K562 (cell line): ENCODE results near the gene CD300C. TPM values are rescaled to one million over a fixed set of nuclear protein-coding genes. Genes with fewer than 3 reads are reported as not detected.

ENCODE experiments used
- ATAC-seq: fragments of 200-7000 bp; cut with Tn5 transposase; 3 replicates; pipeline ENCODE4 v1.9.1; 2020; ENCODE audit warnings: moderate library complexity
- BruUV-seq: library from RNA; stranded (reverse); fragments of 400-500 nt; replicated peaks from 2 replicates; lab custom pipeline; 2021; lab: Mats Ljungman, UMichigan
- CTCF ChIA-PET: fragments of 300-600 bp; formaldehyde crosslinking; extraction: SDS; loops from one replicate; lab custom pipeline; 2021; ENCODE audit warnings: low intra/inter-chr PET ratio; lab: Yijun Ruan, JAX
- POLR2A ChIA-PET: fragments of 300-600, 350-650 bp; sonication (Branson Sonifier 250); formaldehyde crosslinking; extraction: SDS; loops from one replicate; lab custom pipeline; 2021; ENCODE audit warnings: antibody characterized with exemption, inconsistent platforms; lab: Yijun Ruan, JAX
- DNase-seq, 4 experiments: peaks; one replicate each; pipeline versions ENCODE4 v3.0.0 to v3.0.0-alpha.2; 2011 to 2018; ENCODE audit warnings: low spot score in 3 of 4, mixed read lengths in 3 of 4; ENCODE audit errors: extremely low read depth in 1 of 4
- FAIRE-seq: peaks from 2 replicates; lab custom pipeline; 2011; peaks lifted over from hg19 to GRCh38; lab: Jason Lieb, UNC
- H2AFZ ChIP-seq: 2 replicates; pipeline ENCODE4 v1.6.0; 2011; ENCODE audit warnings: low read depth, low read length, control low read depth, inconsistent platforms
- H3K27ac ChIP-seq: fragments of 200-600 bp; 3 replicates; pipeline ENCODE4 v1.8.0; 2011; ENCODE audit warnings: low read depth, mild to moderate bottlenecking, control low read depth, inconsistent platforms, low read length, moderate library complexity, mixed read lengths; ENCODE audit errors: extremely low read depth
- H3K27me3 ChIP-seq, 2 experiments: fragments of 300-600 bp in 1 of 2; 2 replicates in 1 of 2; 3 replicates in 1 of 2; pipeline versions ENCODE4 v1.6.0 to v1.8.0; 2011; ENCODE audit warnings: inconsistent platforms in 2 of 2, low read length in 2 of 2, mild to moderate bottlenecking in 1 of 2, mixed read lengths in 1 of 2, moderate library complexity in 1 of 2; ENCODE audit not compliant: control insufficient read depth in 2 of 2, insufficient read depth in 2 of 2
- H3K36me3 ChIP-seq: fragments of 300-600 bp; 3 replicates; pipeline ENCODE4 v1.8.0; 2011; ENCODE audit warnings: mild to moderate bottlenecking, low read length, inconsistent platforms; ENCODE audit not compliant: control insufficient read depth, insufficient read depth
- H3K4me1 ChIP-seq, 2 experiments: fragments of 200-600 bp in 1 of 2; replicated peaks in 1 of 2; 2 replicates in 1 of 2; 3 replicates in 1 of 2; pipeline versions ENCODE4 v1.5.1 to v1.8.0; 2011; ENCODE audit warnings: inconsistent platforms in 2 of 2, low read length in 2 of 2, mild to moderate bottlenecking in 1 of 2, mixed read lengths in 1 of 2, moderate library complexity in 1 of 2; ENCODE audit not compliant: control insufficient read depth in 2 of 2, insufficient read depth in 2 of 2
- H3K4me2 ChIP-seq: 2 replicates; pipeline ENCODE4 v1.6.1; 2011; ENCODE audit warnings: low read length, control low read depth, inconsistent platforms, mixed read lengths; ENCODE audit not compliant: insufficient read depth
- H3K4me3 ChIP-seq: fragments of 200-600 bp; sonication (generic), shearing (Covaris generic); 2 replicates; pipeline ENCODE4 v1.5.1; 2016; ENCODE audit warnings: control low read depth, inconsistent platforms
- H3K79me2 ChIP-seq: fragments of 200-600 bp; 3 replicates; pipeline ENCODE4 v1.8.0; 2011; ENCODE audit warnings: low read length, inconsistent platforms; ENCODE audit not compliant: control insufficient read depth, insufficient read depth
- H3K9ac ChIP-seq, 2 experiments: 2 replicates each; pipeline versions ENCODE4 v1.6.0 to v1.6.1; 2011; ENCODE audit warnings: low read depth in 2 of 2, low read length in 2 of 2, control low read depth in 1 of 2, inconsistent platforms in 1 of 2, mild to moderate bottlenecking in 1 of 2, mixed read lengths in 1 of 2; ENCODE audit not compliant: insufficient read depth in 1 of 2
- H3K9me1 ChIP-seq: one replicate; pipeline ENCODE4 v1.6.0; 2011; ENCODE audit warnings: inconsistent platforms, mild to moderate bottlenecking, low read length, moderate library complexity; ENCODE audit not compliant: control insufficient read depth, insufficient read depth
- H3K9me3 ChIP-seq: replicated peaks from 2 replicates; pipeline ENCODE4 v1.5.1; 2011; ENCODE audit warnings: low read depth, low read length, inconsistent platforms; ENCODE audit not compliant: control insufficient read depth, insufficient read depth
- H4K20me1 ChIP-seq: replicated peaks from 2 replicates; pipeline ENCODE4 v1.6.1; 2011; ENCODE audit warnings: low read length, inconsistent platforms, mixed read lengths; ENCODE audit not compliant: control insufficient read depth, insufficient read depth
- E2F8 ChIP-seq: fragments of 450-650 bp; IDR thresholded peaks from 2 replicates; pipeline ENCODE4 v1.7.1; 2018; ENCODE audit warnings: mild to moderate bottlenecking, low read depth; ENCODE audit not compliant: partially characterized antibody
- MCM7 ChIP-seq, 2 experiments: fragments of 450-650 bp; IDR thresholded peaks; 2 replicates each; pipeline ENCODE4 v1.6.1; 2016 to 2018
- NCOA1 ChIP-seq: fragments of 450-650 bp; IDR thresholded peaks from 2 replicates; pipeline ENCODE4 v1.6.1; 2016; ENCODE audit warnings: low read depth
- NFYB ChIP-seq: IDR thresholded peaks from 2 replicates; pipeline ENCODE4 v1.6.1; 2011; ENCODE audit warnings: mild to moderate bottlenecking, moderate library complexity; ENCODE audit not compliant: insufficient read length; ENCODE audit errors: extremely low read depth
- SMARCA5 ChIP-seq: fragments of 450-650 bp; IDR thresholded peaks from 2 replicates; pipeline ENCODE4 v1.6.1; 2016
- TFE3 ChIP-seq: fragments of 450-650 bp; formaldehyde crosslinking; IDR thresholded peaks from 2 replicates; pipeline ENCODE4 v1.4.0; 2020; ENCODE audit warnings: mild to moderate bottlenecking, mixed read lengths
- WHSC1 ChIP-seq: IDR thresholded peaks from one replicate; pipeline ENCODE4 v1.6.1; 2012; ENCODE audit warnings: low read length, control low read depth, inconsistent platforms
- ZNF12 ChIP-seq: sonication (generic); formaldehyde crosslinking; IDR thresholded peaks from 2 replicates; pipeline ENCODE4 v1.4.0; 2020; ENCODE audit warnings: mild to moderate bottlenecking, missing genetic modification reagents
- ZNF512 ChIP-seq: IDR thresholded peaks from 2 replicates; pipeline ENCODE4 v1.6.1; 2016; ENCODE audit warnings: missing genetic modification characterization, missing compliant biosample characterization
- ZNF699 ChIP-seq: fragments of 250-450 bp; sonication (Bioruptor Pico); IDR thresholded peaks from 2 replicates; pipeline ENCODE4 v1.8.0; 2021; ENCODE audit warnings: mild to moderate bottlenecking, moderate library complexity; ENCODE audit not compliant: insufficient replicate concordance
- WGBS: fragments of 100-300 bp; shearing (Covaris generic); methylation state at CpG from one replicate; pipeline ENCODE4 v1.1.6; 2016; ENCODE audit warnings: low coverage, mixed read lengths; ENCODE audit not compliant: insufficient coverage; ENCODE audit errors: missing lambda C conversion rate; 5-methylcytosine and 5-hydroxymethylcytosine counted together
- in situ Hi-C: fragments of 300-500 bp; cut with MboI; formaldehyde crosslinking; loops from 4 replicates; pipeline ENCODE4 v1.15.0; 2018; ENCODE audit warnings: inconsistent platforms, mixed read lengths
- intact Hi-C: fragments of 100-400 bp; cut with micrococcal nuclease; formaldehyde crosslinking; loops from 2 replicates; pipeline ENCODE4 v1.14.2; 2022
- polyA plus RNA-seq, 8 experiments: library from polyadenylated mRNA; depleted of rRNA in 4 of 8; stranded (reverse) in 5 of 8; unstranded in 3 of 8; fragments of >200 nt; fragmentation: Nextera tagmentation in 2 of 8; fragmentation: Illumina TruSeq in 1 of 8; extraction: Ambion mirVana in 2 of 8; extraction: Trizol in 1 of 8; gene quantifications; 2 replicates each; pipeline versions ENCODE4 v1.2.1 to v1.2.3, GENCODE V29; 2011 to 2014; ENCODE audit warnings: inconsistent platforms in 1 of 8, missing spikeins in 1 of 8
- total RNA-seq, 7 experiments: library from RNA; depleted of rRNA in 6 of 7; stranded (reverse); fragments of >200 nt in 6 of 7; fragmentation: Illumina TruSeq in 2 of 7; extraction: Trizol in 2 of 7; gene quantifications; 2 replicates each; pipeline versions ENCODE4 v1.2.1 to v1.2.3, GENCODE V29; 2011 to 2021; ENCODE audit warnings: low replicate concordance in 1 of 7

Gene CD300C
- total and polyA plus RNA-seq, 9 of the 15 experiments (the other 6 are each of a cell fraction or from before 2014, with no cell fraction given), result 0.04 to 0.16 (median 0.07) TPM; not detected in 6

GRCh38 chr17:74536890-74537289 is 9.0 kb downstream of the CD300C start:
- Histone ChIP-seq H3K27ac (no peak overlapping the region), H3K9me3 (no peaks in the 10 kb centered on the region), H4K20me1 (no peaks in the 10 kb centered on the region; the same call in 1 of the 2 replicates), H3K4me3 (no peak overlapping the region), H3K9ac (no peak overlapping the region), H3K36me3 (no peaks in the 10 kb centered on the region), H3K4me2 (no peak overlapping the region), H3K79me2 (no peaks in the 10 kb centered on the region), H3K27me3 (peaks cover 0 to 30% of the 10 kb centered on the region in 2 experiments; a peak in 4 of 5 replicates), H3K4me1 (no peaks in the 10 kb centered on the region), H3K9me1 (no peaks in the 10 kb centered on the region), H2AFZ (no peak overlapping the region)
- in situ Hi-C loops, result no loop called here
- ChIA-PET CTCF (interaction anchor here (1.0 kb wide), 1 partner anchor 43 kb away, joined by 3 read pairs; no protein-coding TSS in a partner anchor), POLR2A (no interaction called here)
- no peak for DNase-seq
- TF ChIP-seq ZNF512 (tag), result peak; percentile 91
- no peak for TF ChIP-seq ZNF699 (CRISPR knock-in tag)
- intact Hi-C loops, result no loop called here
- ATAC-seq, result no peak
- no TSS peak for BruUV-seq
- FAIRE-seq, result no peak
- 6% methylated on average over 2 of the region's 3 CpGs for WGBS

GRCh38 chr17:74532115-74532514 is 13.8 kb downstream of the CD300C start:
- Histone ChIP-seq H3K27ac (no peak overlapping the region), H3K4me1 (no peaks in the 10 kb centered on the region; a peak in 1 of 5 replicates), H3K79me2 (no peaks in the 10 kb centered on the region), H3K27me3 (peaks cover 3 to 28% of the 10 kb centered on the region in 2 experiments; a peak in 3 of 5 replicates), H3K4me3 (no peak overlapping the region), H3K4me2 (no peak overlapping the region), H4K20me1 (no peaks in the 10 kb centered on the region), H3K9me3 (no peaks in the 10 kb centered on the region), H3K36me3 (no peaks in the 10 kb centered on the region), H3K9me1 (no peaks in the 10 kb centered on the region), H2AFZ (peak overlapping the region; percentile 48), H3K9ac (no peak overlapping the region)
- intact Hi-C loops, result loop anchor here (5.0 kb wide), 1 partner anchor 165 kb away; the partner anchor contains the start of gene GPR142
- ChIA-PET CTCF (interaction anchor here (1.0 kb wide), 1 partner anchor 164 kb away, joined by 3 read pairs; the partner anchor contains the start of gene GPR142), POLR2A (no interaction called here)
- in situ Hi-C loops, result no loop called here
- DNase-seq (peak in 1 of 4 experiments; percentile 45), ATAC-seq (peak; percentile 90), FAIRE-seq (peak; percentile 67)
- BruUV-seq, result no TSS peak
- WGBS, result 2% methylated on average over 10 of the region's 10 CpGs
- peak; percentile 9 for TF ChIP-seq NFYB
- no peak for TF ChIP-seq E2F8
- no peak for TF ChIP-seq SMARCA5
- TF ChIP-seq MCM7 (IDR thresholded peaks at IDR 0.05), result no peak
- TF ChIP-seq ZNF12 (CRISPR knock-in tag), result no peak
- no peak for TF ChIP-seq TFE3 (CRISPR knock-in tag)
- no peak for TF ChIP-seq NCOA1
- no peak for TF ChIP-seq WHSC1
